PC-9 (cell line): Measurements from ENCODE around the gene TTC28.

Experiments
- CTCF ChIP-seq: fragments of 200-600 bp; sonication (generic); conservative IDR thresholded peaks from 2 replicates; pipeline ENCODE4 v1.6.1; 2017; ENCODE audit warnings: mixed run types, antibody characterized with exemption, mild to moderate bottlenecking, moderate library complexity
- EZH2 ChIP-seq: fragments of 200-600 bp; sonication (generic); IDR thresholded peaks from 2 replicates; pipeline ENCODE4 v1.8.0; 2017; ENCODE audit warnings: antibody characterized with exemption, low read depth

DNA sequence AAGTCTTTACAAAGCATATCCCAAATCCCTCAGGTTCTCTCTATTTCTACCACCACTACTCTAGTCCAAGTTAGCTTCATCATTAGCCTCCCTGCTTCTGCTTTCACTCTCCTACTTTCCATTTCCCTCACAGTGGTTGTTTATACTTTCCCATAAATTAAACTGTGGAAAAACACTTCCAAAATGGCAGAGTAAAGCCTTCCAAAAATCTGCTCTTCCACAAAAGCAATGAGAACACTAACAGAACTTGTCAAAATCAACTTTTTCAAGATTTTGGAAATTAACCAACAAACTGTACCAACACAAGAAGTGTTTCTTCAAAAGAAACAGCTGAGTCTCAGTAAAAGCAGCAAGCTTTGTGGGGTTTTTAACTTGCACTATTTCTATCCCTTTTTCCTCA lies 71.8 kb downstream of the TTC28 start:
- no peak for TF ChIP-seq CTCF
- TF ChIP-seq EZH2, result no peak
